HepG2 (cell line): ENCODE results near the gene PHTF2. TPM values are rescaled to one million over a fixed set of nuclear protein-coding genes. Genes with fewer than 3 reads are reported as not detected.
A peak's percentile ranks its signal among the peaks of the same experiment; 100 is the strongest.

ENCODE experiments used
- ATRX ChIP-seq: sonication (generic); formaldehyde crosslinking; IDR thresholded peaks from 2 replicates; pipeline ENCODE4 v1.4.0; 2020; ENCODE audit warnings: missing genetic modification reagents, borderline replicate concordance
- BATF2 ChIP-seq: sonication (generic); formaldehyde crosslinking; IDR thresholded peaks from 2 replicates; pipeline ENCODE4 v1.8.0; 2022; ENCODE audit warnings: mild to moderate bottlenecking, missing genetic modification reagents, moderate library complexity
- E2F5 ChIP-seq: sonication (generic); formaldehyde crosslinking; conservative IDR thresholded peaks from 2 replicates; pipeline ENCODE4 v1.4.0; 2020; ENCODE audit warnings: missing genetic modification reagents
- ESRRA ChIP-seq: sonication (generic); formaldehyde crosslinking; IDR thresholded peaks from 2 replicates; pipeline ENCODE4 v1.5.1; 2020; ENCODE audit warnings: mild to moderate bottlenecking, low read depth, missing genetic modification reagents
- HNF1A ChIP-seq, 2 experiments: sonication (generic) in 1 of 2; formaldehyde crosslinking in 1 of 2; IDR thresholded peaks; 2 replicates each; pipeline versions ENCODE4 v1.4.0 to v1.6.1; 2016 to 2020; ENCODE audit warnings: borderline replicate concordance in 1 of 2, low read depth in 1 of 2, mild to moderate bottlenecking in 1 of 2, missing genetic modification reagents in 1 of 2
- HNRNPUL1 ChIP-seq: fragments of 200-400 bp; formaldehyde crosslinking; IDR thresholded peaks from 2 replicates; pipeline ENCODE4 v1.6.1; 2017; ENCODE audit warnings: low read depth, mild to moderate bottlenecking, low read length, moderate library complexity
- ISL2 ChIP-seq: sonication (generic); formaldehyde crosslinking; IDR thresholded peaks from 2 replicates; pipeline ENCODE4 v1.5.0; 2020; ENCODE audit warnings: missing genetic modification reagents
- JUND ChIP-seq: sonication (generic); formaldehyde crosslinking; IDR thresholded peaks from 2 replicates; pipeline ENCODE4 v1.8.0; 2022; ENCODE audit warnings: mild to moderate bottlenecking, missing genetic modification reagents
- MIXL1 ChIP-seq: IDR thresholded peaks from 2 replicates; pipeline ENCODE4 v1.6.1; 2016
- POLR2G ChIP-seq: fragments of 200-400 bp; formaldehyde crosslinking; IDR thresholded peaks from 2 replicates; pipeline ENCODE4 v1.6.1; 2018; ENCODE audit warnings: mild to moderate bottlenecking, low read depth, low read length, moderate library complexity
- THAP9 ChIP-seq: sonication (generic); formaldehyde crosslinking; IDR thresholded peaks from 2 replicates; pipeline ENCODE4; 2020; ENCODE audit warnings: missing genetic modification reagents, mild to moderate bottlenecking, borderline replicate concordance
- ZBTB25 ChIP-seq: IDR thresholded peaks from 2 replicates; pipeline ENCODE4 v1.6.1; 2018; ENCODE audit warnings: missing genetic modification reagents
- ZNF558 ChIP-seq: sonication (generic); formaldehyde crosslinking; IDR thresholded peaks from 2 replicates; pipeline ENCODE4 v1.9.0; 2022; ENCODE audit warnings: mild to moderate bottlenecking, missing genetic modification reagents, borderline replicate concordance
- ZNF639 ChIP-seq: conservative IDR thresholded peaks from 2 replicates; pipeline ENCODE4 v1.6.1; 2018; ENCODE audit warnings: missing genetic modification reagents
- ZSCAN12 ChIP-seq: sonication (generic); formaldehyde crosslinking; IDR thresholded peaks from 2 replicates; pipeline ENCODE4 v1.9.0; 2021; ENCODE audit warnings: mild to moderate bottlenecking, missing genetic modification reagents
- polyA plus RNA-seq, 8 experiments: library from polyadenylated mRNA; depleted of rRNA in 3 of 8; stranded (reverse) in 7 of 8; unstranded in 1 of 8; fragments of >200 nt; fragmentation: Illumina TruSeq in 4 of 8; extraction: Trizol in 4 of 8; gene quantifications; 2 replicates each; pipeline versions ENCODE4 v1.2.1 to v1.2.3, GENCODE V29; 2011 to 2016; ENCODE audit warnings: low read depth in 4 of 8, missing spikeins in 1 of 8, mixed read lengths in 1 of 8; ENCODE audit not compliant: insufficient read depth in 1 of 8
- total RNA-seq, 5 experiments: library from RNA; depleted of rRNA; stranded (reverse); fragments of >200 nt; fragmentation: Illumina TruSeq; extraction: Trizol; gene quantifications; 2 replicates each; pipeline ENCODE4 v1.2.3, GENCODE V29; 2016; ENCODE audit warnings: low read depth in 1 of 5

PHTF2 gene
- total and polyA plus RNA-seq, 2 of the 13 experiments (the other 11 are each of a cell fraction or from before 2014, with no cell fraction given) = 7.4 to 10.2 TPM

- TF ChIP-seq HNF1A (IDR thresholded peaks at IDR 0.05; ENCODE audit: low read depth) (no peak), HNF1A (CRISPR knock-in tag; IDR thresholded peaks at IDR 0.05; ENCODE audit: borderline replicate concordance) (peak; percentile 35; the same call in 1 of the 2 replicates), HNRNPUL1 (peak; percentile 58; the same call in 1 of the 2 replicates), ZSCAN12 (CRISPR knock-in tag) (no peak; the same call in 1 of the 2 replicates), THAP9 (CRISPR knock-in tag) (no peak; the same call in 1 of the 2 replicates), ZNF558 (CRISPR knock-in tag) (no peak), ISL2 (CRISPR knock-in tag) (no peak), MIXL1 (CRISPR knock-in tag) (0 out of 2 replicates have a peak, but pooled peaks have one; percentile 37), ATRX (CRISPR knock-in tag) (no peak), E2F5 (peak; percentile 35; the same call in 1 of the 2 replicates), BATF2 (CRISPR knock-in tag) (peak; percentile 64; the same call in 1 of the 2 replicates), ZNF639 (no peak), ZBTB25 (CRISPR knock-in tag) (peak; percentile 24; the same call in 1 of the 2 replicates), ESRRA (CRISPR knock-in tag) (peak; percentile 53), JUND (CRISPR knock-in tag) (no peak), POLR2G (peak; percentile 79)
These were observed at the start of gene PHTF2, which contains the start of gene TMEM60 (continued) for GRCh38 chr7:77798394-77799077.
